SK-N-MC (cell line): ENCODE measurements around the gene TMEM87B.

Source experiments
- DNase-seq: peaks from one replicate; pipeline ENCODE4 v3.0.0-alpha.2; 2011; ENCODE audit warnings: low read depth, low spot score
- H3K27ac ChIP-seq: fragments of 200-600 bp; sonication (generic); 2 replicates; pipeline ENCODE4 v1.5.1; 2016; ENCODE audit warnings: mixed run types
- H3K36me3 ChIP-seq: fragments of 200-600 bp; sonication (generic); 2 replicates; pipeline ENCODE4 v1.6.1; 2017; ENCODE audit warnings: antibody characterized with exemption, low read length, mixed read lengths; ENCODE audit not compliant: insufficient read depth
- H3K4me3 ChIP-seq: fragments of 200-600 bp; sonication (generic); 2 replicates; pipeline ENCODE4 v1.5.1; 2016
- H3K9ac ChIP-seq: fragments of 200-600 bp; sonication (generic); 2 replicates; pipeline ENCODE4 v1.8.0; 2017; ENCODE audit warnings: mixed run types, mixed read lengths; ENCODE audit not compliant: insufficient read length
- H3K9me3 ChIP-seq: fragments of 200-600 bp; sonication (generic); 2 replicates; pipeline ENCODE4 v1.6.1; 2017; ENCODE audit warnings: low read depth, mild to moderate bottlenecking, antibody characterized with exemption, low read length, moderate library complexity, mixed read lengths
- EZH2 ChIP-seq: fragments of 200-600 bp; sonication (generic); IDR thresholded peaks from one replicate; pipeline ENCODE4 v1.6.1; 2017; ENCODE audit warnings: antibody characterized with exemption
- FOXP2 ChIP-seq: optimal IDR thresholded peaks from 2 replicates; pipeline ENCODE3; 2011; ENCODE audit warnings: mild to moderate bottlenecking, moderate library complexity; ENCODE audit not compliant: insufficient read depth; ENCODE audit errors: extremely low read length, control extremely low read depth
- POLR2AphosphoS5 ChIP-seq: IDR thresholded peaks from 2 replicates; pipeline ENCODE4 v1.6.1; 2012; ENCODE audit warnings: mild to moderate bottlenecking, low read depth, low read length, borderline replicate concordance

The TMEM87B gene

DNA sequence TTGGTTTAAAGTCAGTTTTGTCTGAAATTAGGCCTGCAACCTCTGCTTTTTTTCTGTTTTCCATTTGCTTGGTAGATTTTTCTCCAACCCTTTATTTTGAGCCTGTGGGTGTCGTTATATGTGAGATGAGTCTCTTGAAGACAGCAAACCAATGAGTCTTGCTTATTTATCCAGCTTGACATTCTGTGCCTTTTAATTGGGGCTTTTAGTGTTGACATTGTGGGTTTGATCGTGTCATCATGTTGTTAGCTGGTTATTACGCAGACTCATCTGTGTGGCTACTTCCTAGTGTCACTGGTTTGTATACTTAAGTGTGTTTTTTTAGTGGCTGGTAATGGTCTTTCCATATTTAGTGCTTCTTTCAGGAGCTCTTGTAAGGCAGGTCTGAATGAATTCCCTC is 18.8 kb downstream of the TMEM87B start:
- TF ChIP-seq POLR2AphosphoS5 (no peak), FOXP2 (no peak), EZH2 (no peak)
- Histone ChIP-seq H3K27ac (no peak overlapping the region), H3K4me3 (no peak overlapping the region), H3K9me3 (no peaks in the 10 kb centered on the region), H3K36me3 (no peaks in the 10 kb centered on the region), H3K9ac (no peak overlapping the region)
- DNase-seq: no peak

DNA sequence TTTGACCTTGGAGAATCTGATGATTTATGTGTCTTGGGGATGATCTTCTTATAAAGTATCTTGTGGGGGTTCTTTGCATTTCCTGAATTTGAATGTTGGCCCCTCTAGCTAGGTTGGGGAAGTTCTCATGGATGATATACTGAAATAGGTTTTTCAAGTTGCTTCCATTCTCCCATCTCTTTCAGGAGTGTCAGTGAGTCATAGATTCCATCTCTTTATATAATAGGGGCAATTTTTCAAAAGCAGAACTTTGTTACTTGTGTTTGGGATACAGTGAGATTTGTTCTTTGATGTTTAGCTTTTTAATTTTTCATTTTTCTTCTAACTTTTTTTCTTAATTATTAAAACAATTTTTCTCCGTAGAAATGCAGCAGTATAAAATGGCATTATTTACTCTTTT is 19.4 kb downstream of the TMEM87B start:
- Histone ChIP-seq H3K4me3 (no peak overlapping the region), H3K36me3 (no peaks in the 10 kb centered on the region), H3K9ac (no peak overlapping the region), H3K9me3 (no peaks in the 10 kb centered on the region), H3K27ac (no peak overlapping the region)
- TF ChIP-seq FOXP2 (no peak), POLR2AphosphoS5 (no peak), EZH2 (no peak)
- no peak for DNase-seq

DNA sequence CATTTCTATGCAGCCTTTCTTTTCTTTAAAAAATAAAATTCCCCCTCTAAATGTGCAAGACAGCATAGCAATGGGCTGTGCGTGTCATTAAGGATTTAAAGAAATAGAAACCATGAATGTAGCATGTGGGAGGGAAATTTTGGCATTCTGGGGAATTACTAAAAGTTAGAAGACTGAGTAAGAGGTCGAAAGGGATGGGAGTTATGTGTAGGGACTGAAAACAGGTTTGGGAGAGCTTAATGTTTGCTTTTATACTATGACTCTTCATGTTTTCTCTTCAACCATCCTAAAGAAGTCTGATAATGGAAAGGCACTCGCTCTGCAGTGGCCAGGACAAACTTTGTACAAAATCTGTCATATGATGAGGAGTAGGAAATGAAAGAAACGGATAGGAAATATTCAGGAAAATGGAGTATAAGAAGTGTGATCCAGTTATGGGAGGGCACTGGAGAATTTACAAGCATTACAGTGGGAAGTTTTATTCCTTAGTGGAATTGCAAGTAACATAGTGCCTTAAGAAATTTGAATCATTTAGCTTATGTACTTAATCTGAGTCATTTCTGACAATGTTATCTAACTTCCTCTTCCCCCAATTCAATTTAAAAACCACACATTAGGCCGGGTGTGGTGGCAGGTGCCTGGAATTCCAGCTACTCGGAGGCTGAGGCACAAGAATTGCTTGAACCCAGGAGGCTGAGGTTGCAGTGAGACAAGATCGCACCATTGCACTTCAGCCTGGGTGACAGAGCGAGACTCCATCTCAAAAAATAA is 20.6 kb downstream of the TMEM87B start:
- TF ChIP-seq FOXP2 (no peak), EZH2 (no peak), POLR2AphosphoS5 (no peak)

DNA sequence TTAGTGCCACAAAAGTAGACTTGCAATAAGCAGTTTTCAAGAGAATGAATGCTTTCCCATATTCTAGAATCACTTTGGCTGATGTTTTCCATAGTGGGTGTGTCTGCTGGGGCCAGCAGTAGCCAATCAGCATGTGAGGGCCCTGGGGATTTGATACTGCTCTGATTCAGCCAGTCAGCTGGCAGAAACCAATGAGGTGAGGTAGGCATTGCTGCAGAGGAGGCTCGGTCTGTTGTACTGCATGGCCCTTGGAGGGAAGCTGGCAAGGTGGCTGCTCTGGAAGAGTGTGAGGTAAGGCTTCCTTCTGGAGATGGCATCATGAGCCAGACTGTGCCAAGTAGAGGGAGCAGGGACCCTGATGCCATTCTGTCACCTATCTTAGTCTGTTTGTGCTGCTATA is 22.7 kb downstream of the TMEM87B start:
- Histone ChIP-seq H3K9ac (no peak overlapping the region), H3K27ac (no peak overlapping the region)

More for the DNA sequence above, 20.6 kb downstream of the TMEM87B start:
- Histone ChIP-seq H3K27ac (no peak overlapping the region), H3K9me3 (no peaks in the 10 kb centered on the region), H3K4me3 (no peak overlapping the region), H3K36me3 (no peaks in the 10 kb centered on the region), H3K9ac (no peak overlapping the region)
- no peak for DNase-seq

DNA sequence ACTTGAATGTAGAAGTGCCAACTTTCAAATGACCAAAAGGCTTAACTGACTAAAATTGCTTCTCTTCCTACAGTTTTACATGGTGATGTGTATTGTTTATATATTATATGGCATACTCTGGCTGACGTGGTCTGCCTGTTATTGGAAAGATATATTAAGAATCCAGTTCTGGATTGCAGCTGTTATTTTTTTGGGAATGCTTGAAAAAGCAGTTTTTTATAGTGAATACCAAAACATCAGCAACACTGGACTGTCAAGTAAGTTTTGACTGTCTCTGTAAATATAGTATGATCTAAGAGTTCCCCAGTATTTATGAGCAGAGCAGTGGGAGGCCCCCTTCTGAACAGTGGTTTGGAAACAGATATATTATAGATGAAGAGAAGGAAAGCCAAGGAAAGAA is 26.2 kb downstream of the TMEM87B start:
- H3K27ac ChIP-seq: no peak overlapping the region
- no peak overlapping the region for H3K9ac ChIP-seq
- no peaks in the 10 kb centered on the region for H3K9me3 ChIP-seq
- no peak for TF ChIP-seq FOXP2
- DNase-seq: no peak
- no peaks in the 10 kb centered on the region for H3K36me3 ChIP-seq
- no peak overlapping the region for H3K4me3 ChIP-seq

More for the DNA sequence above, 22.7 kb downstream of the TMEM87B start:
- H3K36me3 ChIP-seq: no peaks in the 10 kb centered on the region
- TF ChIP-seq POLR2AphosphoS5: no peak
- TF ChIP-seq EZH2: no peak
- DNase-seq: no peak
- no peaks in the 10 kb centered on the region for H3K9me3 ChIP-seq
- H3K4me3 ChIP-seq: no peak overlapping the region

DNA sequence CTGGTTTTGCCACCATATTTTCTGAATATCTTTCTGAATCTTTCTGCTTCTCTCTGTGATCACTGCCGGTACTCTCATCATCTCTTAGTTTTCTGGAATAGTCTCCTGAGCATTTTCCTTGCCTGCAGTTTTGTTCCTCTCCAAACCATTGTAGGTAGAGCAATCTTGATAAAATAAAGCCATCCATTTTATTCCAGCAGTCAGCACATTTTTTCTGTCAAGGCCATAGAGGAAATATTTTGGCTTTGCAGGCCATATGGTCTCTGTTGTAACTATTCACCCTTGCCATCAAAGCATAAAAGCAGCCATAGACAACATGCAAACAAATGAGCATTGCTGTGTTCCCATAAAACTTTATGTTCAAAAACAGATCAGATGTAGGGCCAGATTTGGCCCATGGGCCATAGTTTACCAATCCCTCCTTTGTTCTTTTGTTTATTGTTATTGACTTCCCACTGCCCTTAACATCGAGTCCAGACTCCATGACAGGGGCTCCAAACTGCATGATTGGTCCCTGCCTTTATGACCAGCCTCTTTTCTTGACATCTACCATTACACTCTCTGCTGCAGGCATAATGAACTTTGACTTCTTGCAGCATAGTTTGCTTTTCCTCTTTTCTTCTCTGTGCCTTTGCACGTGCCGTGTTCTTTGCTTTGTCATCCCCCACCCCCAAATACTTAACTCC is 29.8 kb downstream of the TMEM87B start:
- H3K4me3 ChIP-seq: no peak overlapping the region
- DNase-seq: no peak
- TF ChIP-seq POLR2AphosphoS5: no peak
- TF ChIP-seq FOXP2: no peak
- TF ChIP-seq EZH2: no peak
- H3K9me3 ChIP-seq: no peaks in the 10 kb centered on the region
- H3K36me3 ChIP-seq: no peaks in the 10 kb centered on the region
- H3K9ac ChIP-seq: no peak overlapping the region
- no peak overlapping the region for H3K27ac ChIP-seq

DNA sequence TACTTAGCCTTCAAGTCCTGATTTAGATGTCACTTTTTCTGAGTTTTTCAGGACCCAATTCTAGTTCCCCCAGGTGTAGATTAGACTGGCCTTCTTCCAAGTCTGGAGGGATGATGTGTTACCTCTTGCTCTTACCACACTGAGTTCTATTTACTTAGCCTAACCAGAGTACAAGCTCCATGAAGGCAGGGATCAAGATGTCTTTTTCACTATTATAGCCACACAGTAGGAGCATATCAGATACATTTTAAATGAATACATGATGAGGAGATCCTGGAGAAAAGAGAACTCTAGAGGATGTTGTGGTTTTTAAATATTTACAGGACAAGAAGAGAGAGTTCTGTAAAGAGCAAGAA is 30.3 kb downstream of the TMEM87B start:
- Histone ChIP-seq H3K9me3 (no peaks in the 10 kb centered on the region), H3K27ac (no peak overlapping the region), H3K4me3 (no peak overlapping the region), H3K36me3 (no peaks in the 10 kb centered on the region), H3K9ac (no peak overlapping the region)
- TF ChIP-seq FOXP2 (no peak), POLR2AphosphoS5 (no peak), EZH2 (no peak)
- DNase-seq: no peak

DNA sequence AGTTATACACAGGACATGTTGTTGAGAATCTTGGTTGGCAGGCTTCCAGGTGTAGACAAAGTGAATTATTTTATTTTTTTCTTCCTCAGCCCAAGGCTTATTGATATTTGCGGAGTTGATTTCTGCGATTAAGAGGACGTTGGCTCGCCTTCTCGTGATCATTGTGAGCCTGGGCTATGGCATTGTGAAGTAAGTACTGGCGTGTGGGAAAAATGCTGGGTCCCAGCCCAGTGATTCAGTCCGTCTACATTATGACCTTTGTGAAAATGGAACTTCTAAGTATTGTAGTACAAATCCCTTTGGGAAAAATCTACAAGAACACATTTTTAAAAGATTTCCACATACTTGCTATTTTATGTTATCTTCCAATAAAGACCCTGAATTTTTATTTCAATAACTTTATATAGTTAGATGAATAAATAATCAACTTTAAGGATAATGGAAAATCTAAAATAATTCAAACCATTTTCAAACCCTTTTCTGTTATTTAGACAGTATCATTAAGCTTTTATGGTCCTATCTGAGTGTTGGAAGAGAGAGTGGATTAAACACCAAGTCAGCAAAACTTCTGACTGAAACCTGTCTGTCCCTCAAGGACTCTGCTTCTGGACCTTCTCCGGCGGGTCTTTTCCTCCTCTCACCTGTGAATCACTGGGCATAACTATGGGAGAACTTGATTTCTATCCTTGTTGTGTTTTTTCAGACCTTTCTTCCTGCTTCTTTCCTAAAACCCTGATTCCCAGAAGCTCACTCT is 31.0 kb downstream of the TMEM87B start:
- Histone ChIP-seq H3K27ac (no peak overlapping the region), H3K36me3 (no peaks in the 10 kb centered on the region), H3K4me3 (no peak overlapping the region), H3K9ac (no peak overlapping the region), H3K9me3 (no peaks in the 10 kb centered on the region)
- no peak for DNase-seq
- TF ChIP-seq FOXP2 (no peak), POLR2AphosphoS5 (no peak), EZH2 (no peak)
